ENCODE measurements around the gene DMGDH. TPM values are rescaled to one million over a fixed set of nuclear protein-coding genes. Genes with fewer than 3 reads are reported as not detected.

The DMGDH gene
- total RNA-seq, 1 experiment from 2014 or later, result not detected

- Mint-ChIP-seq H3K27ac (no peak overlapping the region), H3K4me1 (peaks cover 10 to 11% of the 10 kb centered on the region in 2 experiments), H3K27me3 (ENCODE audit: low read depth) (peaks cover 7% of the 10 kb centered on the region), H3K4me3 (no peak overlapping the region), H3K9me3 (no peaks in the 10 kb centered on the region; a peak in 1 of 5 replicates), H3K36me3 (ENCODE audit: insufficient read depth in 1 of 3, low read depth in 3 of 3) (peaks cover 0 to 2% (median 0%) of the 10 kb centered on the region in 3 experiments; a peak in 1 of 7 replicates)
- Histone ChIP-seq H2AK5ac (ENCODE audit: insufficient read length, low read length) (no peak overlapping the region), H3K79me2 (ENCODE audit: insufficient read depth, low read length) (no peaks in the 10 kb centered on the region), H3K27me3 (ENCODE audit: insufficient read depth, low read length) (no peaks in the 10 kb centered on the region), H2BK12ac (ENCODE audit: insufficient read length, low read depth, low read length) (no peak overlapping the region), H3K4me2 (ENCODE audit: insufficient read depth, insufficient read length, low read length) (no peak overlapping the region), H4K20me1 (ENCODE audit: control insufficient read depth, insufficient read depth, insufficient read length) (no peaks in the 10 kb centered on the region), H3K23ac (ENCODE audit: insufficient read length, low read depth, low read length) (no peak overlapping the region), H3K14ac (ENCODE audit: insufficient read depth, low read length) (no peak overlapping the region), H3K4ac (ENCODE audit: low read depth, low read length) (no peak overlapping the region), H3K56ac (ENCODE audit: insufficient read length, low read depth, low read length) (no peak overlapping the region), H3K9me3 (ENCODE audit: control insufficient read depth, low read depth, low read length) (no peaks in the 10 kb centered on the region), H2AFZ (ENCODE audit: low read length) (no peak overlapping the region), H3K18ac (ENCODE audit: insufficient read length, low read depth, low read length) (no peak overlapping the region), H2BK15ac (ENCODE audit: low read depth, low read length) (no peak overlapping the region), H3T11ph (ENCODE audit: low read length) (no peak overlapping the region), H4K5ac (ENCODE audit: insufficient read length, low read depth, low read length) (no peak overlapping the region), H3K4me1 (ENCODE audit: insufficient read depth, low read length) (peaks cover 6% of the 10 kb centered on the region), H3K23me2 (ENCODE audit: insufficient read length, low read depth, low read length, poor library complexity, severe bottlenecking) (peaks cover 4% of the 10 kb centered on the region), H2BK5ac (ENCODE audit: insufficient read length, low read length) (no peak overlapping the region), H2BK20ac (ENCODE audit: low read depth, low read length, poor library complexity, severe bottlenecking) (no peak overlapping the region), H4K8ac (replicated peaks; ENCODE audit: insufficient read length, low read depth, low read length) (no peak overlapping the region), H3K27ac (ENCODE audit: insufficient read length, low read depth, low read length) (no peak overlapping the region), H2BK120ac (ENCODE audit: low read depth, low read length, poor library complexity, severe bottlenecking) (no peak overlapping the region), H3K79me1 (ENCODE audit: insufficient read depth, low read depth, low read length, poor library complexity, severe bottlenecking) (no peaks in the 10 kb centered on the region), H3K9ac (ENCODE audit: extremely low read depth, insufficient read length, low read length) (no peak overlapping the region), H4K91ac (ENCODE audit: insufficient read length, low read depth, low read length) (no peak overlapping the region)
- no peak for DNase-seq
- WGBS (ENCODE audit: extremely low coverage, insufficient read length, low lambda C conversion rate), result no CpG with 5 or more reads among the region's 12 CpGs
- no peak for TF ChIP-seq CTCF (conservative IDR thresholded peaks at IDR 0.05)
These were observed 80.4 kb downstream of the DMGDH start for GRCh38 chr5:78989080-78989479.

All from H9 (cell line).